ENCODE data around the gene OPN1MW.
A peak's percentile ranks its signal among the peaks of the same experiment; 100 is the strongest.
"Not testable (repeated sequence)": the region's sequence is repeated elsewhere in the genome, so short reads cannot be mapped to it uniquely, and the experiment has no call there.

OPN1MW gene

GRCh38 chrX:154182296-154182695 is at the start of gene OPN1MW:
Gene OPN1MW (plus strand): TSS chrX:154182596. CDS start chrX:154182678, 82 bp downstream.
- POLR2A ChIA-PET; CTCF ChIA-PET; DNase-seq (ENCODE audit: low read depth, low spot score); H3K4me3 ChIP-seq (ENCODE audit: low read depth, low read length): not testable (repeated sequence)

- TF ChIP-seq CTCF (IDR thresholded peaks at IDR 0.05; ENCODE audit: insufficient read depth, low read length, missing control alignments), result no peak
- no peak overlapping the region for H3K4me3 ChIP-seq (ENCODE audit: low read depth, low read length)
- ChIA-PET CTCF (interaction anchor here (1.0 to 2.1 kb wide), 7 partner anchors 8 to 177 kb away, joined by 3 to 6 read pairs (median 3); no protein-coding TSS in a partner anchor), POLR2A (no interaction called here)
- DNase-seq (ENCODE audit: low read depth, low spot score), result no peak
These were observed 46.8 kb upstream of the OPN1MW start for GRCh38 chrX:154135458-154136229.

- H3K4me3 ChIP-seq (ENCODE audit: low read depth, low read length), result peak overlapping the region; percentile 45
- POLR2A ChIA-PET, result no interaction called here
- CTCF ChIA-PET, result interaction anchor here (1.0 to 2.1 kb wide), 6 partner anchors 9 to 176 kb away, joined by 3 to 5 read pairs (median 3); no protein-coding TSS in a partner anchor
- peak; percentile 65 for TF ChIP-seq CTCF (IDR thresholded peaks at IDR 0.05; ENCODE audit: insufficient read depth, low read length, missing control alignments)
- no peak for DNase-seq (ENCODE audit: low read depth, low spot score)
These were observed 45.7 kb upstream of the OPN1MW start for GRCh38 chrX:154136627-154137161.

GRCh38 chrX:154138857-154139256 is 43.5 kb upstream of the OPN1MW start:
- no peak overlapping the region for H3K4me3 ChIP-seq (ENCODE audit: low read depth, low read length)

DNA sequence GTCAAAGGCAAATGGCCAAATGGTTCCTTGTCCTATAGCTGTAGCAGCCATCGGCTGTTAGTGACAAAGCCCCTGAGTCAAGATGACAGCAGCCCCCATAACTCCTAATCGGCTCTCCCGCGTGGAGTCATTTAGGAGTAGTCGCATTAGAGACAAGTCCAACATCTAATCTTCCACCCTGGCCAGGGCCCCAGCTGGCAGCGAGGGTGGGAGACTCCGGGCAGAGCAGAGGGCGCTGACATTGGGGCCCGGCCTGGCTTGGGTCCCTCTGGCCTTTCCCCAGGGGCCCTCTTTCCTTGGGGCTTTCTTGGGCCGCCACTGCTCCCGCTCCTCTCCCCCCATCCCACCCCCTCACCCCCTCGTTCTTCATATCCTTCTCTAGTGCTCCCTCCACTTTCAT is 42.2 kb upstream of the OPN1MW start:
- ChIA-PET POLR2A (no interaction called here), CTCF (no interaction called here)
- H3K4me3 ChIP-seq (ENCODE audit: low read depth, low read length), result no peak overlapping the region
- no peak for DNase-seq (ENCODE audit: low read depth, low spot score)
- TF ChIP-seq CTCF (IDR thresholded peaks at IDR 0.05; ENCODE audit: insufficient read depth, low read length, missing control alignments), result no peak

More at GRCh38 chrX:154138857-154139256, 43.5 kb upstream of the OPN1MW start:
- ChIA-PET CTCF (no interaction called here), POLR2A (no interaction called here)
- TF ChIP-seq CTCF (IDR thresholded peaks at IDR 0.05; ENCODE audit: insufficient read depth, low read length, missing control alignments), result no peak
- no peak for DNase-seq (ENCODE audit: low read depth, low spot score)

DNA sequence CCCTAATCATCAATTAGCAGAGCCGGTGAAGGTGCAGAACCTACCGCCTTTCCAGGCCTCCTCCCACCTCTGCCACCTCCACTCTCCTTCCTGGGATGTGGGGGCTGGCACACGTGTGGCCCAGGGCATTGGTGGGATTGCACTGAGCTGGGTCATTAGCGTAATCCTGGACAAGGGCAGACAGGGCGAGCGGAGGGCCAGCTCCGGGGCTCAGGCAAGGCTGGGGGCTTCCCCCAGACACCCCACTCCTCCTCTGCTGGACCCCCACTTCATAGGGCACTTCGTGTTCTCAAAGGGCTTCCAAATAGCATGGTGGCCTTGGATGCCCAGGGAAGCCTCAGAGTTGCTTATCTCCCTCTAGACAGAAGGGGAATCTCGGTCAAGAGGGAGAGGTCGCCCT is 41.7 kb upstream of the OPN1MW start:
- CTCF ChIA-PET, result no interaction called here
- POLR2A ChIA-PET, result no interaction called here
- DNase-seq (ENCODE audit: low read depth, low spot score), result no peak
- no peak for TF ChIP-seq CTCF (IDR thresholded peaks at IDR 0.05; ENCODE audit: insufficient read depth, low read length, missing control alignments)
- H3K4me3 ChIP-seq (ENCODE audit: low read depth, low read length), result no peak overlapping the region
